HAP-1 (cell line): Measurements from ENCODE around the gene MRPL30.
"Not testable (repeated sequence)": the region's sequence is repeated elsewhere in the genome, so short reads cannot be mapped to it uniquely, and the experiment has no call there.

Source experiments
- DNase-seq, 2 experiments: peaks; one replicate each; pipeline ENCODE4 v3.0.0-alpha.2; 2016 to 2020; ENCODE audit warnings: low spot score in 2 of 2
- H3K27me3 ChIP-seq: fragments of 250-450 bp; sonication (Bioruptor Pico); 2 replicates; pipeline ENCODE4 v1.5.1; 2020; ENCODE audit warnings: low read depth, mild to moderate bottlenecking, moderate library complexity
- H3K36me3 ChIP-seq: fragments of 250-450 bp; sonication (Bioruptor Pico); replicated peaks from 2 replicates; pipeline ENCODE4 v1.5.1; 2020; ENCODE audit warnings: mild to moderate bottlenecking
- H3K4me1 ChIP-seq: fragments of 250-450 bp; sonication (Bioruptor Pico); 2 replicates; pipeline ENCODE4 v1.5.1; 2020; ENCODE audit warnings: mild to moderate bottlenecking
- H3K4me3 ChIP-seq: fragments of 250-450 bp; sonication (Bioruptor Pico); 2 replicates; pipeline ENCODE4 v1.5.1; 2020; ENCODE audit warnings: mild to moderate bottlenecking, moderate library complexity
- H3K9me3 ChIP-seq: fragments of 250-450 bp; sonication (Bioruptor Pico); 2 replicates; pipeline ENCODE4 v1.5.1; 2020; ENCODE audit warnings: mild to moderate bottlenecking, moderate library complexity
- in situ Hi-C: fragments of 300-500 bp; cut with MboI; formaldehyde crosslinking; loops from 3 replicates; pipeline ENCODE4 v1.14.3; 2020; ENCODE audit warnings: low sequenced_read_pairs, inconsistent platforms, mixed read lengths

The MRPL30 gene

GRCh38 chr2:99180755-99181623 lies at the start of gene MRPL30, which contains the start of gene MITD1:
Gene MRPL30, plus strand, starts transcription at chr2:99181184. Its CDS starts 5,020 bp downstream, at chr2:99186204.
Gene MITD1, minus strand, starts transcription at chr2:99181058. Its CDS starts 77 bp downstream, at chr2:99180981.
- Histone ChIP-seq H3K9me3 (no peaks in the 10 kb centered on the region), H3K4me3 (peak within 1 kb of the TSS; percentile 73), H3K27me3 (no peaks in the 10 kb centered on the region), H3K4me1 (peaks cover 7% of the 10 kb centered on the region), H3K36me3 (no peaks in the 10 kb centered on the region; the same call in none of the 2 replicates)
- in situ Hi-C loops: loop anchor here (25.0 kb wide), 1 partner anchor 306 kb away; the partner anchor contains the start of gene REV1
- DNase-seq: peak; percentile 93

GRCh38 chr2:99135044-99135556 lies 45.9 kb upstream of the MRPL30 start:
- H3K27me3 ChIP-seq, H3K36me3 ChIP-seq, H3K4me1 ChIP-seq, DNase-seq, in situ Hi-C loops, H3K4me3 ChIP-seq: not testable (repeated sequence)
- H3K9me3 ChIP-seq: peaks cover 10% of the 10 kb centered on the region

GRCh38 chr2:99139003-99139402 lies 42.0 kb upstream of the MRPL30 start:
- in situ Hi-C loops: no loop called here
- no peak for DNase-seq
- Histone ChIP-seq H3K36me3 (no peaks in the 10 kb centered on the region), H3K4me3 (no peak overlapping the region), H3K27me3 (no peaks in the 10 kb centered on the region), H3K4me1 (peaks cover 14% of the 10 kb centered on the region), H3K9me3 (no peaks in the 10 kb centered on the region; the same call in 1 of the 2 replicates)

- no peaks in the 10 kb centered on the region for H3K27me3 ChIP-seq
- H3K4me3 ChIP-seq: peak overlapping the region; percentile 93
- no peaks in the 10 kb centered on the region for H3K9me3 ChIP-seq
- peak in 1 of 2 experiments; percentile 41 for DNase-seq
- in situ Hi-C loops: no loop called here
- H3K36me3 ChIP-seq: no peaks in the 10 kb centered on the region
- H3K4me1 ChIP-seq: peaks cover 14% of the 10 kb centered on the region
Measured at GRCh38 chr2:99140056-99140859, 40.7 kb upstream of the MRPL30 start.

GRCh38 chr2:99140860-99141109 lies 40.2 kb upstream of the MRPL30 start:
- in situ Hi-C loops: no loop called here
- peaks cover 14% of the 10 kb centered on the region for H3K4me1 ChIP-seq
- no peaks in the 10 kb centered on the region for H3K27me3 ChIP-seq
- H3K4me3 ChIP-seq: peak overlapping the region; percentile 93
- DNase-seq: no peak
- no peaks in the 10 kb centered on the region for H3K36me3 ChIP-seq
- H3K9me3 ChIP-seq: no peaks in the 10 kb centered on the region

GRCh38 chr2:99141110-99142108 lies 39.6 kb upstream of the MRPL30 start, which contains the start of gene C2orf15:
Gene C2orf15, plus strand, starts transcription at chr2:99141707. Its CDS starts 8,852 bp downstream, at chr2:99150559.
- peak; percentile 85 to 97 for DNase-seq
- Histone ChIP-seq H3K4me3 (peak within 1 kb of the TSS; percentile 93), H3K27me3 (no peaks in the 10 kb centered on the region), H3K4me1 (peaks cover 14% of the 10 kb centered on the region), H3K9me3 (no peaks in the 10 kb centered on the region), H3K36me3 (no peaks in the 10 kb centered on the region)
- in situ Hi-C loops: no loop called here

- in situ Hi-C loops: no loop called here
- Histone ChIP-seq H3K4me3 (no peak overlapping the region), H3K4me1 (peaks cover 5% of the 10 kb centered on the region), H3K9me3 (no peaks in the 10 kb centered on the region), H3K27me3 (no peaks in the 10 kb centered on the region), H3K36me3 (no peaks in the 10 kb centered on the region)
- no peak for DNase-seq
Measured at GRCh38 chr2:99150706-99151105, 30.3 kb upstream of the MRPL30 start.

- in situ Hi-C loops: no loop called here
- no peaks in the 10 kb centered on the region for H3K27me3 ChIP-seq
Measured at GRCh38 chr2:99152199-99152895, 28.6 kb upstream of the MRPL30 start.

GRCh38 chr2:99153921-99154604 lies 26.9 kb upstream of the MRPL30 start:
- no peak for DNase-seq
- in situ Hi-C loops: no loop called here

More at GRCh38 chr2:99152199-99152895, 28.6 kb upstream of the MRPL30 start:
- DNase-seq: no peak
- 0 out of 2 replicates have a peak, but pooled peaks cover 2% of the 10 kb centered on the region for H3K36me3 ChIP-seq
- no peaks in the 10 kb centered on the region for H3K9me3 ChIP-seq
- peaks cover 5% of the 10 kb centered on the region for H3K4me1 ChIP-seq
- no peak overlapping the region for H3K4me3 ChIP-seq

GRCh38 chr2:99154643-99155536 lies 26.1 kb upstream of the MRPL30 start, which contains the start of the genes LIPT1 and TSGA10:
Gene LIPT1, plus strand, starts transcription at chr2:99154967. Its CDS starts 6,991 bp downstream, at chr2:99161958.
Gene TSGA10, minus strand, starts transcription at chr2:99154942. Its CDS starts 45,503 bp downstream, at chr2:99109439.
- in situ Hi-C loops: no loop called here

More at GRCh38 chr2:99153921-99154604, 26.9 kb upstream of the MRPL30 start:
- H3K4me3 ChIP-seq: peak overlapping the region; percentile 67
- H3K36me3 ChIP-seq: 0 out of 2 replicates have a peak, but pooled peaks cover 2% of the 10 kb centered on the region
- H3K9me3 ChIP-seq: no peaks in the 10 kb centered on the region
- H3K27me3 ChIP-seq: no peaks in the 10 kb centered on the region
- peaks cover 5% of the 10 kb centered on the region for H3K4me1 ChIP-seq

GRCh38 chr2:99156891-99157290 lies 24.1 kb upstream of the MRPL30 start:
- no peak for DNase-seq
- H3K27me3 ChIP-seq: no peaks in the 10 kb centered on the region
- H3K4me1 ChIP-seq: peaks cover 5% of the 10 kb centered on the region
- in situ Hi-C loops: no loop called here
- no peaks in the 10 kb centered on the region for H3K9me3 ChIP-seq
- H3K36me3 ChIP-seq: peaks cover 9% of the 10 kb centered on the region
- no peak overlapping the region for H3K4me3 ChIP-seq

More at GRCh38 chr2:99154643-99155536, 26.1 kb upstream of the MRPL30 start, which contains the start of the genes LIPT1 and TSGA10:
- peak; percentile 90 to 92 for DNase-seq
- Histone ChIP-seq H3K27me3 (no peaks in the 10 kb centered on the region), H3K36me3 (peaks cover 9% of the 10 kb centered on the region), H3K4me1 (peaks cover 5% of the 10 kb centered on the region), H3K4me3 (peak within 1 kb of the TSS; percentile 67), H3K9me3 (no peaks in the 10 kb centered on the region)
